Stimulated activated CD4-positive, alpha-beta T cell treated with anti-CD3 and anti-CD28 coated beads, Interleukin-15, amount 100 ng/mL, for 24 hours (primary cell): ENCODE measurements around the gene GPR65.

ENCODE experiments used
- DNase-seq: peaks from one replicate; pipeline ENCODE4 v3.0.0-alpha.2; 2020

The GPR65 gene

GRCh38 chr14:88043529-88044443 lies 38.9 kb downstream of the GPR65 start:
- DNase-seq: no peak

- DNase-seq: no peak
Observed at GRCh38 chr14:88044444-88044758, 39.5 kb downstream of the GPR65 start.

GRCh38 chr14:88044776-88045446 lies 40.0 kb downstream of the GPR65 start:
- DNase-seq: no peak

- DNase-seq: no peak
Observed at GRCh38 chr14:88045705-88046104, 40.8 kb downstream of the GPR65 start.

GRCh38 chr14:88048351-88048750 lies 43.4 kb downstream of the GPR65 start:
- DNase-seq: no peak

- DNase-seq: no peak
Observed at GRCh38 chr14:88049266-88049665, 44.3 kb downstream of the GPR65 start.

GRCh38 chr14:88049936-88050335 lies 45.0 kb downstream of the GPR65 start:
- no peak for DNase-seq

GRCh38 chr14:88060576-88060975 lies 55.6 kb downstream of the GPR65 start:
- DNase-seq: no peak

- no peak for DNase-seq
Observed at GRCh38 chr14:88063811-88064210, 58.9 kb downstream of the GPR65 start.
